K562 (cell line): ENCODE measurements around the gene CHAC1. TPM values are rescaled to one million over a fixed set of nuclear protein-coding genes. Genes with fewer than 3 reads are reported as not detected.
A peak's percentile ranks its signal among the peaks of the same experiment; 100 is the strongest.

Source experiments
- CBX5 ChIP-seq: IDR thresholded peaks from 2 replicates; pipeline ENCODE4 v1.6.1; 2014; ENCODE audit warnings: low read depth, borderline replicate concordance
- CEBPB ChIP-seq: fragments of 450-650 bp; IDR thresholded peaks from 2 replicates; pipeline ENCODE4 v1.6.1; 2016; ENCODE audit warnings: missing genetic modification characterization, missing compliant biosample characterization
- COPS2 ChIP-seq: fragments of 450-650 bp; conservative IDR thresholded peaks from 2 replicates; pipeline ENCODE4 v1.6.1; 2016; ENCODE audit warnings: mild to moderate bottlenecking, moderate library complexity
- ELF4 ChIP-seq: fragments of 450-650 bp; formaldehyde crosslinking; IDR thresholded peaks from 2 replicates; pipeline ENCODE4 v1.4.0; 2022; ENCODE audit warnings: missing genetic modification characterization
- ETS2 ChIP-seq: IDR thresholded peaks from 2 replicates; pipeline ENCODE4 v1.6.1; 2016; ENCODE audit warnings: borderline replicate concordance, missing genetic modification characterization, mild to moderate bottlenecking, moderate library complexity, missing compliant biosample characterization; ENCODE audit not compliant: poor library complexity, severe bottlenecking
- EWSR1 ChIP-seq: fragments of 450-650 bp; IDR thresholded peaks from 2 replicates; pipeline ENCODE4 v1.6.1; 2018; ENCODE audit warnings: borderline replicate concordance, mild to moderate bottlenecking, low read depth, moderate library complexity; ENCODE audit not compliant: partially characterized antibody
- IRF2 ChIP-seq: sonication (generic); formaldehyde crosslinking; IDR thresholded peaks from 2 replicates; pipeline ENCODE4 v1.8.1; 2022; ENCODE audit warnings: mild to moderate bottlenecking, missing genetic modification reagents
- KLF16 ChIP-seq: IDR thresholded peaks from 2 replicates; pipeline ENCODE4 v1.6.1; 2016; ENCODE audit warnings: antibody characterized with exemption
- MAZ ChIP-seq, 2 experiments: fragments of 450-650 bp in 1 of 2; sonication (generic) in 1 of 2; formaldehyde crosslinking; IDR thresholded peaks in 1 of 2; conservative IDR thresholded peaks in 1 of 2; 2 replicates each; pipeline versions ENCODE4 v1.4.0 to v1.5.0; 2020; ENCODE audit warnings: mild to moderate bottlenecking in 1 of 2, missing genetic modification reagents in 1 of 2
- NBN ChIP-seq: fragments of 450-650 bp; IDR thresholded peaks from 2 replicates; pipeline ENCODE4 v1.6.1; 2016; ENCODE audit warnings: low read depth, mild to moderate bottlenecking
- PTTG1 ChIP-seq: fragments of 450-650 bp; IDR thresholded peaks from 2 replicates; pipeline ENCODE4 v1.6.1; 2016; ENCODE audit warnings: low read depth, mild to moderate bottlenecking, missing genetic modification characterization, missing compliant biosample characterization
- SRSF7 ChIP-seq: fragments of 200-400 bp; formaldehyde crosslinking; optimal IDR thresholded peaks from 2 replicates; pipeline ENCODE3; 2017; ENCODE audit warnings: mild to moderate bottlenecking, low read depth, low read length
- TAL1 ChIP-seq: fragments of 450-650 bp; IDR thresholded peaks from 2 replicates; pipeline ENCODE4 v1.6.1; 2016; ENCODE audit warnings: mild to moderate bottlenecking
- TEAD1 ChIP-seq, 2 experiments: fragments of 450-650 bp in 1 of 2; sonication (generic) in 1 of 2; formaldehyde crosslinking; IDR thresholded peaks; 2 replicates each; pipeline versions ENCODE4 v1.4.0 to v1.8.0; 2020 to 2022; ENCODE audit warnings: mild to moderate bottlenecking in 2 of 2, missing genetic modification reagents in 1 of 2
- TRIM24 ChIP-seq, 2 experiments: fragments of 450-650 bp; IDR thresholded peaks; 2 replicates each; pipeline ENCODE4 v1.6.1; 2016
- U2AF2 ChIP-seq: fragments of 200-400 bp; formaldehyde crosslinking; optimal IDR thresholded peaks from 2 replicates; pipeline ENCODE3; 2017; ENCODE audit warnings: low read depth, mild to moderate bottlenecking, low read length
- ZNF146 ChIP-seq: IDR thresholded peaks from one replicate; pipeline ENCODE4 v1.6.1; 2018; ENCODE audit warnings: missing compliant biosample characterization; ENCODE audit not compliant: unreplicated experiment
- ZNF24 ChIP-seq: fragments of 450-650 bp; IDR thresholded peaks from 2 replicates; pipeline ENCODE4 v1.6.1; 2016
- ZNF3 ChIP-seq: fragments of 250-450 bp; sonication (Bioruptor Pico); IDR thresholded peaks from 2 replicates; pipeline ENCODE4 v1.5.0; 2021; ENCODE audit warnings: mild to moderate bottlenecking, moderate library complexity
- polyA plus RNA-seq, 8 experiments: library from polyadenylated mRNA; depleted of rRNA in 4 of 8; stranded (reverse) in 5 of 8; unstranded in 3 of 8; fragments of >200 nt; fragmentation: Nextera tagmentation in 2 of 8; fragmentation: Illumina TruSeq in 1 of 8; extraction: Ambion mirVana in 2 of 8; extraction: Trizol in 1 of 8; gene quantifications; 2 replicates each; pipeline versions ENCODE4 v1.2.1 to v1.2.3, GENCODE V29; 2011 to 2014; ENCODE audit warnings: inconsistent platforms in 1 of 8, missing spikeins in 1 of 8
- total RNA-seq, 7 experiments: library from RNA; depleted of rRNA in 6 of 7; stranded (reverse); fragments of >200 nt in 6 of 7; fragmentation: Illumina TruSeq in 2 of 7; extraction: Trizol in 2 of 7; gene quantifications; 2 replicates each; pipeline versions ENCODE4 v1.2.1 to v1.2.3, GENCODE V29; 2011 to 2021; ENCODE audit warnings: low replicate concordance in 1 of 7
- TF ChIP-seq, protein P1 (sequence below), 2 experiments: IDR thresholded peaks in 1 of 2; conservative IDR thresholded peaks in 1 of 2; 2 replicates each; pipeline ENCODE4 v1.6.1; 2016; ENCODE audit warnings: low read depth in 2 of 2, mild to moderate bottlenecking in 1 of 2, missing compliant biosample characterization in 1 of 2, missing genetic modification characterization in 1 of 2, moderate library complexity in 1 of 2
- TF ChIP-seq, protein P2 (sequence below): fragments of 250-450 bp; sonication (Bioruptor Pico); IDR thresholded peaks from 2 replicates; pipeline ENCODE4 v1.5.0; 2021
- TF ChIP-seq, protein P3 (sequence below): fragments of 450-650 bp; IDR thresholded peaks from 2 replicates; pipeline ENCODE4 v1.6.1; 2014; ENCODE audit warnings: low read depth, mild to moderate bottlenecking, moderate library complexity, borderline replicate concordance
- TF ChIP-seq, protein P4 (sequence below): fragments of 450-650 bp; formaldehyde crosslinking; IDR thresholded peaks from 2 replicates; pipeline ENCODE4 v1.4.0; 2022; ENCODE audit warnings: mild to moderate bottlenecking, moderate library complexity

CHAC1 gene
- total and polyA plus RNA-seq, 9 of the 15 experiments (the other 6 are each of a cell fraction or from before 2014, with no cell fraction given): 0.47 to 39.0 (median 7.5) TPM

DNA sequence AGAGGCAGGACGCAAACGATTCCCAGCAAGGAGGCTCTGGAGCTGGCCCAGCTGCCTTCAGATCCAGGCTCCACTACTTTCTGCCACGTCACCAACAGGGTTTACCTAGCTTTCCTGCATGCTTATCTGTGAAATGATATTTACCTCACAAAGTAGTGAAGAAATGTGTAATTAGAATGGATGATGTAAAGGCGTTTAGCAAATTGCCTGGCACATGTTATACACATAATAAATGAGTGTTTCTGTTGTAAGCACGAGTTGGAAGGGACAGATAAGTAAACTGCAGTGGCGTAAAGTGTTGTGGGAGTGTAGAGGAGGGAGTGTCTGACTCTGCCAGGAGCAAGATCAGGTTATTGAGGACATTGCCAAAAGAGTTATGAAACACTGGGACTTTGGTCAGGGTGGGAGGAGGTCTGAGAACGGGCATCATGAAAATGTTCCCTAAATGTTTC, 3.5 kb upstream of the CHAC1 start (continued):
- no peak for TF ChIP-seq ZNF146
- TF ChIP-seq EWSR1: no peak
- no peak for TF ChIP-seq U2AF2
- TF ChIP-seq, protein P1, sequence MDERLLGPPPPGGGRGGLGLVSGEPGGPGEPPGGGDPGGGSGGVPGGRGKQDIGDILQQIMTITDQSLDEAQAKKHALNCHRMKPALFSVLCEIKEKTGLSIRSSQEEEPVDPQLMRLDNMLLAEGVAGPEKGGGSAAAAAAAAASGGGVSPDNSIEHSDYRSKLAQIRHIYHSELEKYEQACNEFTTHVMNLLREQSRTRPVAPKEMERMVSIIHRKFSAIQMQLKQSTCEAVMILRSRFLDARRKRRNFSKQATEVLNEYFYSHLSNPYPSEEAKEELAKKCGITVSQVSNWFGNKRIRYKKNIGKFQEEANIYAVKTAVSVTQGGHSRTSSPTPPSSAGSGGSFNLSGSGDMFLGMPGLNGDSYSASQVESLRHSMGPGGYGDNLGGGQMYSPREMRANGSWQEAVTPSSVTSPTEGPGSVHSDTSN (CRISPR knock-in tag; IDR thresholded peaks at IDR 0.05; ENCODE audit: low read depth): no peak
- TF ChIP-seq, protein P1 (tag; conservative IDR thresholded peaks at IDR 0.05; ENCODE audit: low read depth): peak; percentile 9; the same call in 1 of the 2 replicates
- TF ChIP-seq TRIM24 (IDR thresholded peaks at IDR 0.05): peak in 1 of 2 experiments; percentile 15; a peak in 1 of 4 replicates
- no peak for TF ChIP-seq COPS2
- no peak for TF ChIP-seq PTTG1 (tag)
- TF ChIP-seq KLF16: no peak
- TF ChIP-seq, protein P2, sequence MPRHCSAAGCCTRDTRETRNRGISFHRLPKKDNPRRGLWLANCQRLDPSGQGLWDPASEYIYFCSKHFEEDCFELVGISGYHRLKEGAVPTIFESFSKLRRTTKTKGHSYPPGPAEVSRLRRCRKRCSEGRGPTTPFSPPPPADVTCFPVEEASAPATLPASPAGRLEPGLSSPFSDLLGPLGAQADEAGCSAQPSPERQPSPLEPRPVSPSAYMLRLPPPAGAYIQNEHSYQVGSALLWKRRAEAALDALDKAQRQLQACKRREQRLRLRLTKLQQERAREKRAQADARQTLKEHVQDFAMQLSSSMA (CRISPR knock-in tag): no peak
- peak; percentile 48; the same call in 1 of the 2 replicates for TF ChIP-seq CEBPB (tag)
- TF ChIP-seq NBN: 0 out of 2 replicates have a peak, but pooled peaks have one; percentile 31
- no peak for TF ChIP-seq ZNF24
- TF ChIP-seq, protein P3, sequence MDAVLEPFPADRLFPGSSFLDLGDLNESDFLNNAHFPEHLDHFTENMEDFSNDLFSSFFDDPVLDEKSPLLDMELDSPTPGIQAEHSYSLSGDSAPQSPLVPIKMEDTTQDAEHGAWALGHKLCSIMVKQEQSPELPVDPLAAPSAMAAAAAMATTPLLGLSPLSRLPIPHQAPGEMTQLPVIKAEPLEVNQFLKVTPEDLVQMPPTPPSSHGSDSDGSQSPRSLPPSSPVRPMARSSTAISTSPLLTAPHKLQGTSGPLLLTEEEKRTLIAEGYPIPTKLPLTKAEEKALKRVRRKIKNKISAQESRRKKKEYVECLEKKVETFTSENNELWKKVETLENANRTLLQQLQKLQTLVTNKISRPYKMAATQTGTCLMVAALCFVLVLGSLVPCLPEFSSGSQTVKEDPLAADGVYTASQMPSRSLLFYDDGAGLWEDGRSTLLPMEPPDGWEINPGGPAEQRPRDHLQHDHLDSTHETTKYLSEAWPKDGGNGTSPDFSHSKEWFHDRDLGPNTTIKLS: peak; percentile 77; the same call in 1 of the 2 replicates
- no peak for TF ChIP-seq IRF2 (CRISPR knock-in tag)
- no peak for TF ChIP-seq CBX5
- no peak for TF ChIP-seq SRSF7
- TF ChIP-seq ETS2: no peak
- TF ChIP-seq TAL1: 0 out of 2 replicates have a peak, but pooled peaks have one; percentile 14
- no peak for TF ChIP-seq ELF4 (CRISPR knock-in tag)
- no peak for TF ChIP-seq TEAD1 (CRISPR knock-in tag; IDR thresholded peaks at IDR 0.05)
- TF ChIP-seq ZNF3 (CRISPR knock-in tag): no peak
- no peak for TF ChIP-seq MAZ (CRISPR knock-in tag; conservative IDR thresholded peaks at IDR 0.05 in 1 of 2, IDR thresholded peaks at IDR 0.05 in 1 of 2)
- TF ChIP-seq, protein P4, sequence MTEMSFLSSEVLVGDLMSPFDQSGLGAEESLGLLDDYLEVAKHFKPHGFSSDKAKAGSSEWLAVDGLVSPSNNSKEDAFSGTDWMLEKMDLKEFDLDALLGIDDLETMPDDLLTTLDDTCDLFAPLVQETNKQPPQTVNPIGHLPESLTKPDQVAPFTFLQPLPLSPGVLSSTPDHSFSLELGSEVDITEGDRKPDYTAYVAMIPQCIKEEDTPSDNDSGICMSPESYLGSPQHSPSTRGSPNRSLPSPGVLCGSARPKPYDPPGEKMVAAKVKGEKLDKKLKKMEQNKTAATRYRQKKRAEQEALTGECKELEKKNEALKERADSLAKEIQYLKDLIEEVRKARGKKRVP (CRISPR knock-in tag): no peak
